Suppressor macrophage treated with lipopolysaccharide for 4 hours (primary cell): ENCODE data around the gene PSMC2.
"Not testable (repeated sequence)": the region's sequence is repeated elsewhere in the genome, so short reads cannot be mapped to it uniquely, and the experiment has no call there.

ENCODE experiments used
- DNase-seq: peaks from one replicate; pipeline ENCODE4 v3.0.0-alpha.2; 2020

PSMC2 gene

GRCh38 chr7:103379270-103379975 is 32.0 kb downstream of the PSMC2 start:
- DNase-seq, result peak; percentile 61

DNA sequence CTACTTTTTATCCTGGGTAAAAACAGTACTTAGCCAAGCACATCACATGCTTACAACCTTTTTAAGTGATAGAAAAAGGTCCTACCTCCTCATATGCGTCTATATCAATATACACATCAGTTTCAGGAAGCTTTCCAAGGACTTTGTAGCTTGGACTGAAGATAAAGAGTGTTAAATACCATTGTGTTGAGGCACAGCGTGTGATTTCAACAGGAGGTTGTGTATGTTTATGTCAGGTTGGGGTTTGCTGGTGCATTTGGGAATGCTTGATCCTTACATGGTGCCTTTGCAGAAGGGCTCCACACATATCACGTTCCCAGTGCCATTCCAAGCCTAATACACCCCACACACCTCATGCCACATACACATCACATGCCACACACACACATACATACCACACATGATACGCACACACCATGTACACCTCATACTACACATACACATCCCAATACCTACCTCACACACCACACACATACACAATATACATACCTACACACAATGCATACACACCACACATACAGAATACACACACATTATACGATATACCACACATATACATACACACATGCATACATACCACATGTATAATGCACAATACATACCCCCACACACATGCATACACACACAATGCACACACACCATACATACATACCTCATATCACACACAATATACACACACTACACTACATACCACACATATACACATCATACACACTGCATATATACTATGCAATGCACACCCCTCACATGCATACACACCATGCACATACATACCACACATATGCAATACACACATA is 33.1 kb downstream of the PSMC2 start:
- no peak for DNase-seq

DNA sequence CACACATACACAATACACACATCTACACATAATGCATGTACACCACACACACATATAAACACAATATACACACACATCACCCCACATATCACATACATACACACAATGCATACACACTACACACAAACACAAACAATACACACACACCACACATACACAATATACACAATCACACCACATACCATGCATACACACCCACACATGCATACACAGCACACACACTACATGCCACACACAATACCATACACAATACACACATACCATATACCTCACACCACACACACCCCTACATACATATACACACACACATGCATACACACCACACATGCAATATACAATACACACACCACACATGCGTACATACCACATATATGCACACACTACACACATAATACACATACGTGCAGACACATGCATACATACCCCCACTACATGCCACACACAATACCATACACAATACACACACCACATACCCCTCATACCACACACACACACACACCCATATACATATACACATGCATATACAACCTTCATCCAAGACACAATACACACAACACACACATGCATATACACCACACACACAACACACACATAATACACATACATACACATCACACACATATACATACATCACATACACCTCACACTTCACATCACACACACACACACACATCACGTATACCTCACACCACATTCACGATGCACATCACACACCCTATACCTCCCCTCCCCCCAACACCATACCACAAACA is 34.0 kb downstream of the PSMC2 start:
- no peak for DNase-seq

- peak; percentile 6 for DNase-seq
Measured at GRCh38 chr7:103382032-103382402, 34.6 kb downstream of the PSMC2 start.

GRCh38 chr7:103387242-103387641 is 39.8 kb downstream of the PSMC2 start:
- DNase-seq, result peak; percentile 70

GRCh38 chr7:103388469-103389140 is 41.2 kb downstream of the PSMC2 start:
- no peak for DNase-seq

GRCh38 chr7:103389263-103389662 is 41.8 kb downstream of the PSMC2 start:
- DNase-seq, result no peak

DNA sequence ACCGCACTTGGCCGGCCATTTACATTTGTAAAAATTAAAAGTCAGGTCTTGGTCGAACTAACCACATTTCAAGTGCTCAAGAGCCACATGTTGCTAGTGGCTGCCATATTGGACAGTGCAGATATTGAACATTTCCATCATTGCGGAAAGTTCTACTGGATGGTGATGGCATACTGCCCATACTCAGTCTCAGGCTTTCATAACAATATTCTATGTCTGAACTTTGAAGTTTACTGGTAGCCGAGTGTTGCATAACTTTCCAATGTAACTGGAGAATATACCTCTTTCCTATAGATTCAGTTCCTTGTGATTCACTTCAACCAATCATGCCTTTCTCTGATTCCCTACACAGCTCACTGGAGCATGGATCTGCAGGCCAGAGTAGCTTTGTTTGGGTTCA is 43.7 kb downstream of the PSMC2 start:
- no peak for DNase-seq

- no peak for DNase-seq
Measured at GRCh38 chr7:103391976-103392375, 44.5 kb downstream of the PSMC2 start.

DNA sequence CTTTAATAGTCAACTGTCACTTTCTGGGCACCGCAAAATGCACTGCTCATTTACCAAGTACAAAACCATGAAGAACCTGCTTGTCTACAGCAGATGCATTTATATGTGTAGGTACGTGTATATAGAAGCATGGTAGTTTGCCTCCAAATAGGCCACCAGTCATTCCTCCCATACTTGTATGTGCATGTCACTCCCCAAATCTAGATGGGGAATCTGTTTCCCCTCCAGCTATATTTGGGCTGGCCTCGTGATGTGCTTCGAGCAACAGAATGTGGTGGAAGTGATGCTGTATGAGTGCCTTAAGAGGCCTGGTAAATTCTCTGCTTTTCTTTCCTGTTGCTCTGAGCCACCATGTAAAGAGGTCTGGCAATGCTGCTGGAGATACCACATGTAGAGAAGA is 47.1 kb downstream of the PSMC2 start:
- no peak for DNase-seq

DNA sequence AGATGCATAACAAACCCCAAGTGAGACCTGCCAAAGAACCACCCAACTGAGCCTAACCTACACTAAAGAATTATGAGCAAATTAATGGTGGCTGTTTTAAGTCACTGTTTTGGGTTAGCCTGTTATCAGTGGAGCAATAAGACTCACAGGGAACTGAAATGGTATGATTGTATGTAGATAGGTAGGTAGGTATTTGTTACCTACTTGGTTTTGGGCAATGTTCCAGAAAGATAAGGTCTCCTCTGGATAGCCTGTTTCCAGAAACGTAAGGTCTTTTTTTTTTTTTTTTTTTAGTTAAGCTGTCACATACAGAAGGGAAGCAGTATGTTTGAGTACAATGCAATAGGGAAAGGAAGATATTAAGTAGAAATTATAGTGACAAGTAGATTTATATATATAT is 47.6 kb downstream of the PSMC2 start:
- DNase-seq, result no peak

DNA sequence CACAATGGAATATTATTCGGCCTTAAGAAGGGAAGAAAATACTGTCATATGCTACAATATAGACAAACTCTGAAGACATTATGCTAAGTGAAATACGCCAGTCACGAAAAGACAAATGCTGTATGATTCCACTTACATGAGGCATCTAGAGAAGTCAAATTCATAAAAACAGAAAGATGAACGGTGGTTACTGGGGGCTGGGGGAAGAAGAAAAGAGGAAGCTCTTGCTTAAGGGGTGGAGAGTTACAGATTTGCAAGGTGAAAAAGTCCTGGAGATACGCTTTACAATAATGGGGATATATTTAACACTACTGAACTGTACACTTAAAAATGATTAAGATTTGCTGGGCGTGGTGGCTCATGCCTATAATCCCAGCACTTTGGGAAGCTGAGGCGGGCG is 49.0 kb downstream of the PSMC2 start:
- no peak for DNase-seq

GRCh38 chr7:103398483-103399127 is 51.2 kb downstream of the PSMC2 start:
- no peak for DNase-seq

DNA sequence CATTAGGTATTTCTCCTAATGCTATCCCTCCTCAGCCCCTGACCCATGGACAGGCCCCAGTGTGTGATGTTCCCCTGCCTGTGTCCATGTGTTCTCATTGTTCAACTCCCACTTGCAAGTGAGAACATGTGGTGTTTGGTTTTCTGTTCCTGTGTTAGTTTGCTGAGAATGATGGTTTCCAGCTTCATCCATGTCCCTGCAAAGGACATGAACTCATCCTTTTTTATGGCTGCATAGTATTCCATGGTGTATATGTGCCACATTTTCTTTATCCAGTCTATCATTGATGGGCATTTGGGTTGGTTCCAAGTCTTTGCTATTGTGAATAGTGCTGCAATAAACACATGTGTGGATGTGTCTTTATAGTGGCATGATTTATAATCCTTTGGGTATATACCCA is 52.2 kb downstream of the PSMC2 start:
- not testable (repeated sequence) for DNase-seq

DNA sequence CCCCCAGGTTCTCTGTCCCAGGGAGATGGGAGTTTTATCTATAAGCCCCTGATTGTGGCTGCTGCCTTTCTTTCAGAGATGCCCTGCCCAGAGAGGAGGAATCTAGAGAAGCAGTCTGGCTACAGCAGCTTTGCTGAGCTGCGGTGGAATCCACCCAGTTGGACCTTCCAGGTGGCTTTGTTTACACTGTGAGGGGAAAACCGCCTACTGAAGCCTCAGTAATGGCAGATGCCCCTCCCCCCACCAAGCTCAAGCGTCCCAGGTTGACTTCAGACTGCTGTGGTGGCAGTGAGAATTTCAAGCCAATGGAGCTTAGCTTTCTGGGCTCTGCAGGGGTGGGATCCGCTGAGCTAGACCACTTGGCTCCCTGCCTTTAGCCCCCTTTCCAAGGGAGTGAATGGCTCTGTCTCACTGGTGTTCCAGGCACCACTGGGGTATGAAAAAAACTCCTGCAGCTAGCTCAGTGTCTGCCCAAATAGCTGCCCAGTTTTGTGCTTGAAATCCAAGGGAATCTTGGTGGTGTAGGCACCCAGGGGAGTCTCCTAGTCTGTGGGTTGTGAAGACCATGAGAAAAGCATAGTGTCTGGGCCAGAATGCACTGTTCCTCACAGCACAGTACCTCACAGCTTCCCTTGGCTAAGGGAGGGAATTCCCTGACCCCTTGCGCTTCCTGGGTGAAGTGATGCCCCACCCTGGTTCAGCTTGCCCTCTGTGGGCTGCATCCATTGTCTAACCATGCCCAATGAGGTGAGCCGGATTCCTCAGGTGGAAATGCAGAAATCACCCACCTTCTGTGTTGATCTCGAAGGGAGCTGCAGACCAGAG is 58.6 kb downstream of the PSMC2 start:
- not testable (repeated sequence) for DNase-seq

DNA sequence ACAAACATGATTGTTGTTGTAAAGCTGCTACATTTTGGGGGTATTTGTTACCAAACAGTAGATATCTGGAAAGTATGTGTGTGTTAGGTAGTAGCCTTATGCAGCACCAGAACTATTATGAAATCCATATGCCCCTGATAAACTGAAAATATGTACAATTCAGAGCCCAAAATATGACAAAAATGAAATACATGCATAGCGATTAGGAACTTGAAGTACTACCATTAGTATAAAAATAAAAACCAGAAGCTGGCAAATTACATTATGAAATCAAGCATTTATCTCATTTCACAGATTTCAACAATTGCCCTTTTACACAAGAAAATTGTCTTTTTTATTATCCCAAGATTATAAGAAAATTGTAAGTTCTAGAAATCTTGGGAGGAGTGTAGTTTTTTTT is 64.7 kb downstream of the PSMC2 start:
- no peak for DNase-seq

- DNase-seq, result no peak
Measured at GRCh38 chr7:103413407-103413806, 66.0 kb downstream of the PSMC2 start.

DNA sequence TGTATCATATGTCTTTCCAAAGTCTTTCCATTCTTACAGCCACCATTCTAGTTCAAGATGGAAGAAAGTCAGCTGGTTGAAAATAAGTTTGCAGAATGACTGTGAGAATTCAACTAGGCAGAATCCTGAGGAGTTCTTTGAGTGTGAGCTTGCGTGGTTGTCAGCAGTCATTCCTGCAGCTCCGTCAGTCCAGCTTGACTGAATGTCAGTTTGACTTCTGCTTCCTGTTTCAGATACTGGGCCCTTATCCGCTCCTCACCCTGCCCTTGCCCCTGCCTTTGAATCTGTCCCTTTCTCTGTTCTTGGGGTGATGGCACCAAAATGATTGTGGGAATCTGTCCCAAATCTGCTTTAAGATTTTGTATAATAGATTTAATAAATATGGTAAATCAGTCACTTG is 70.8 kb downstream of the PSMC2 start:
- peak; percentile 53 for DNase-seq
